GM12875 (cell line): ENCODE results near the gene NAGA.
"Not testable (repeated sequence)": the region's sequence is repeated elsewhere in the genome, so short reads cannot be mapped to it uniquely, and the experiment has no call there.

Experiments used
- H3K4me3 ChIP-seq: one replicate; pipeline ENCODE4 v1.5.1; 2011; ENCODE audit warnings: low read depth, low read length, control low read depth
- CTCF ChIP-seq: IDR thresholded peaks from 2 replicates; pipeline ENCODE4 v1.5.1; 2011; ENCODE audit warnings: low read depth, mild to moderate bottlenecking, control low read depth, inconsistent platforms, low read length, moderate library complexity, borderline replicate concordance; ENCODE audit not compliant: insufficient read depth

The NAGA gene

GRCh38 chr22:42073621-42074041 lies 3.0 kb upstream of the NAGA start:
- TF ChIP-seq CTCF, result no peak
- no peak overlapping the region for H3K4me3 ChIP-seq

GRCh38 chr22:42072606-42073330 lies 2.2 kb upstream of the NAGA start:
- 0 out of 2 replicates have a peak, but pooled peaks have one; percentile 3 for TF ChIP-seq CTCF
- no peak overlapping the region for H3K4me3 ChIP-seq

GRCh38 chr22:42071508-42071907 lies 896 bp upstream of the NAGA start:
- not testable (repeated sequence) for H3K4me3 ChIP-seq

GRCh38 chr22:42069801-42070516 lies 653 bp downstream of the NAGA start:
- H3K4me3 ChIP-seq, result peak overlapping the region; percentile 62

GRCh38 chr22:42068291-42068690 lies 2.3 kb downstream of the NAGA start:
- no peak for TF ChIP-seq CTCF
- no peak overlapping the region for H3K4me3 ChIP-seq

More at GRCh38 chr22:42069801-42070516, 653 bp downstream of the NAGA start:
- TF ChIP-seq CTCF, result no peak

- no peak for TF ChIP-seq CTCF
- H3K4me3 ChIP-seq, result no peak overlapping the region
Observed at GRCh38 chr22:42067671-42068251, 2.9 kb downstream of the NAGA start.

GRCh38 chr22:42066937-42067336 lies 3.7 kb downstream of the NAGA start:
- TF ChIP-seq CTCF, result no peak
- no peak overlapping the region for H3K4me3 ChIP-seq
